GM12873 (cell line): ENCODE results near the gene RAD23B.

ENCODE experiments used
- CTCF ChIP-seq: IDR thresholded peaks from 2 replicates; pipeline ENCODE4 v1.5.1; 2012; ENCODE audit warnings: low read depth, mild to moderate bottlenecking, moderate library complexity, low read length, control low read depth; ENCODE audit not compliant: insufficient read depth; ENCODE audit errors: missing control alignments

Gene RAD23B

GRCh38 chr9:107375001-107375400 lies 91.9 kb downstream of the RAD23B start:
- no peak for TF ChIP-seq CTCF

GRCh38 chr9:107375651-107376369 lies 92.7 kb downstream of the RAD23B start:
- no peak for TF ChIP-seq CTCF

- no peak for TF ChIP-seq CTCF
These were observed 94.9 kb downstream of the RAD23B start for GRCh38 chr9:107378006-107378405.
